ENCODE data around the gene PARL. TPM values are rescaled to one million over a fixed set of nuclear protein-coding genes. Genes with fewer than 3 reads are reported as not detected.

PARL gene
- total and polyA plus RNA-seq, 11 donors: 37.9 to 86.9 (median 53.8) TPM

DNA sequence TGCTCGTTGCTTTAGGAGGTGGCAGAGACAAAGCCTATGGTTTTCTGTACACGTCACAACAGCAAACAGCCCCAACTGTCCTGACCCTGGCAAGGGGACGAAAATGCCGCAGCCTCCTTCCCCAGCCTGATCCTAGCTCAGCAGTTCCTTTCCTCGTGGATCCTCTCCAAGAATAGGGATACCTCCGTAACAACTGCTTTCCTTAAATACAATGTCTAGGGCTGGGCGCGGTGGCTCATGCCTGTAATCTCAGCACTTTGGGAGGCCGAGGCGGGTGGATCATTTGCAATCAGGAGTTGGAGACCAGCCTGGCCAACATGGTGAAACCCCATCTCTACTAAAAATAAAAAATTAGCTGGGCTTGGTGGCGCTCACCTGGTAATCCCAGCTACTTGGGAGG, 76.3 kb downstream of the PARL start:
- Histone ChIP-seq H3K4me3 (no peak overlapping the region), H3K27me3 (no peaks in the 10 kb centered on the region), H3K27ac (no peak overlapping the region), H3K36me3 (peaks cover 3 to 100% (median 89%) of the 10 kb centered on the region in 9 donors), H3K9me3 (no peaks in the 10 kb centered on the region), H3K4me1 (no peaks in the 10 kb centered on the region)
- 94 to 96% (median 95%) methylated on average over 11 of the region's 11 CpGs for WGBS, 4 donors
- ATAC-seq (no peak), DNase-seq (no peak)
- intact Hi-C loops (cut with DNase I): no loop called here
- TF ChIP-seq POLR2A (IDR thresholded peaks at IDR 0.05): no peak
- TF ChIP-seq, protein P1, sequence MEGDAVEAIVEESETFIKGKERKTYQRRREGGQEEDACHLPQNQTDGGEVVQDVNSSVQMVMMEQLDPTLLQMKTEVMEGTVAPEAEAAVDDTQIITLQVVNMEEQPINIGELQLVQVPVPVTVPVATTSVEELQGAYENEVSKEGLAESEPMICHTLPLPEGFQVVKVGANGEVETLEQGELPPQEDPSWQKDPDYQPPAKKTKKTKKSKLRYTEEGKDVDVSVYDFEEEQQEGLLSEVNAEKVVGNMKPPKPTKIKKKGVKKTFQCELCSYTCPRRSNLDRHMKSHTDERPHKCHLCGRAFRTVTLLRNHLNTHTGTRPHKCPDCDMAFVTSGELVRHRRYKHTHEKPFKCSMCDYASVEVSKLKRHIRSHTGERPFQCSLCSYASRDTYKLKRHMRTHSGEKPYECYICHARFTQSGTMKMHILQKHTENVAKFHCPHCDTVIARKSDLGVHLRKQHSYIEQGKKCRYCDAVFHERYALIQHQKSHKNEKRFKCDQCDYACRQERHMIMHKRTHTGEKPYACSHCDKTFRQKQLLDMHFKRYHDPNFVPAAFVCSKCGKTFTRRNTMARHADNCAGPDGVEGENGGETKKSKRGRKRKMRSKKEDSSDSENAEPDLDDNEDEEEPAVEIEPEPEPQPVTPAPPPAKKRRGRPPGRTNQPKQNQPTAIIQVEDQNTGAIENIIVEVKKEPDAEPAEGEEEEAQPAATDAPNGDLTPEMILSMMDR (IDR thresholded peaks at IDR 0.05): no peak

DNA sequence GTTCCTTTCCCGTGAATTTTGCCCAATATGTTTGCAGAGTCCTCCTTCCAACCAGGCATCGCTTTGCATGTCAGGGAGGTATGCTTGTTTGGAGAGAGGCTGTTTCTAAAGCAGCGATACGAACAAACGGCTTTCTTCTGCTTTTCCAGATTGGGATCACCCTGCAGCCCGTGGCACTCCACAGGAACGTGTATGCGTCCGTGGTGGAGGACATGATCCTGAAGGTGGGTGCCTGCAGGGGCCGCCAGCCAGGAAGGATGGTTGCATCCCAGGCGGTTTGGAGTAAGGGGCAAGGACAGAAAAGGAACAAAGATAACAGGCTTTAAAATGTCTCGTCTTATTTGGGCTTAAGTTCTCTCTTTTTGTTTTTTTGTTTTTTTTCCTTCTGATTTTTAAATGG, 76.8 kb downstream of the PARL start:
- Histone ChIP-seq H3K4me1 (no peaks in the 10 kb centered on the region), H3K36me3 (peaks cover 3 to 100% (median 93%) of the 10 kb centered on the region in 9 donors), H3K4me3 (no peak overlapping the region), H3K9me3 (no peaks in the 10 kb centered on the region), H3K27me3 (no peaks in the 10 kb centered on the region), H3K27ac (no peak overlapping the region)
- DNase-seq: no peak
- TF ChIP-seq POLR2A (IDR thresholded peaks at IDR 0.05): no peak
- TF ChIP-seq, protein P1 (IDR thresholded peaks at IDR 0.05): no peak
- no peak for ATAC-seq
- WGBS, 4 donors: 92 to 95% (median 93%) methylated on average over 12 of the region's 12 CpGs
- intact Hi-C loops (cut with DNase I): no loop called here

DNA sequence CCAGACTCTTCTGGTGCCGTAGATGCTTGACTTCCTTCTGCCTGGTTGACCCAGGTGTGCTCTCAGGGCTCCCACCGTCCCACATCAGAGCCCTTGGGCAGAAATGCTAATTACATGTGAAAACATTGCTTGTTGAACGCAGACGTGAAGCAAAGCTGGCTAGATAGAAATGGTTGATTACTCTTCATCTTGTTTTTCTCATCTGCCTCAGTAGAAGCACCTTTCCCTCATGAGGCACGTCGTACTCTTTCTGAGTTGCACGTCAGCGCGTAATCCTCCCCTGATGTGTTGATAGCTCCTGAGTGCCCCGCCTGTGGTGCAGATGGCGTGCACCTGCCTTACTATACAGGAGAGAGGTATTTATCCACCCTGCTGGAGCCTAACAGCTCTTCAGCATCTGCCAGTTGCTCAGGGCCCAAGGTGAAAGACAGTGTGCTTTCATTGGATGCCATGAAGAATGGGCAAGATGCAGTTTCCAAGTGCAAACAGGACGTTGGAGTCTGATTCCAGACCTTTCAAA, 77.4 kb downstream of the PARL start:
- WGBS, 4 donors: 89 to 92% (median 90%) methylated on average over 12 of the region's 12 CpGs
- peaks cover 3 to 100% (median 99%) of the 10 kb centered on the region in 9 donors for H3K36me3 ChIP-seq
- TF ChIP-seq POLR2A (IDR thresholded peaks at IDR 0.05): no peak
- TF ChIP-seq, protein P1 (IDR thresholded peaks at IDR 0.05): no peak
- H3K27me3 ChIP-seq: no peaks in the 10 kb centered on the region
- no peaks in the 10 kb centered on the region for H3K9me3 ChIP-seq
- ATAC-seq: no peak
- intact Hi-C loops (cut with DNase I): no loop called here
- no peak overlapping the region for H3K4me3 ChIP-seq
- no peaks in the 10 kb centered on the region for H3K4me1 ChIP-seq
- H3K27ac ChIP-seq: no peak overlapping the region
- DNase-seq: no peak

DNA sequence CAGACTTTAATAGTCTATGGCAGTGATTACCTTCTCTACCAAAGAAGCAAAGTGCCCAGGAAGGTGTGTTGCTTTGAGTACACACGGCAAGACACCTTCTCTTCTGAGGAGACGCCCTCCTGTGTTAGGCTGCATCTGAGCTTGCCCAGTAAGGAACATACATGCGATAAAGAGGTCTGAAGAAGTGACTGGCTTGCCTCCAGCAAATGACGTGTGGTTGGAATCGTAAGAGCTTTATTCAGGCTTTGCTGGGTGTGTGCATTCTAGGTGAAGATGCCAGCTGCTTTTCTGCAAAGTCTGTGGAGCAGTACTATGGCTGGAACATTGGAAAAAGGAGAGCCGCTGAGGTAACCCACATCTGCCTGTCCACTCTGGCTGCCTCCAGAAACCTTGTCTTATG, 81.7 kb downstream of the PARL start:
- ATAC-seq: peak in 3 of 4 donors; percentile 8 to 44 (median 36)
- H3K27me3 ChIP-seq: no peaks in the 10 kb centered on the region
- intact Hi-C loops (cut with DNase I): no loop called here
- peaks cover 0 to 12% (median 0%) of the 10 kb centered on the region in 12 donors for H3K4me1 ChIP-seq
- no peak overlapping the region for H3K27ac ChIP-seq
- DNase-seq: no peak
- no peaks in the 10 kb centered on the region for H3K9me3 ChIP-seq
- no peak overlapping the region for H3K4me3 ChIP-seq
- peaks cover 3 to 100% (median 97%) of the 10 kb centered on the region in 9 donors for H3K36me3 ChIP-seq
- WGBS, 4 donors: 66 to 75% (median 72%) methylated on average over 6 of the region's 6 CpGs
- no peak for TF ChIP-seq POLR2A (IDR thresholded peaks at IDR 0.05)
- TF ChIP-seq, protein P1 (IDR thresholded peaks at IDR 0.05): no peak

Measured in heart left ventricle (tissue), 16 donors.